Large intestine (tissue), 3 donors: ENCODE measurements around the gene SYNGR3. TPM values are rescaled to one million over a fixed set of nuclear protein-coding genes. Genes with fewer than 3 reads are reported as not detected.
"Not testable (repeated sequence)": the region's sequence is repeated elsewhere in the genome, so short reads cannot be mapped to it uniquely, and the experiment has no call there.

ENCODE experiments used
- DNase-seq, 2 donors: peaks; one replicate each; pipeline versions ENCODE4 v3.0.0 to v3.0.0-alpha.2; 2013
- H3K27ac ChIP-seq: one replicate; pipeline ENCODE4 v1.5.1; 2013; ENCODE audit warnings: low read length
- H3K27me3 ChIP-seq: 2 replicates; pipeline ENCODE4 v1.6.1; 2013; ENCODE audit warnings: low read length; ENCODE audit not compliant: control insufficient read depth, insufficient read depth
- H3K36me3 ChIP-seq: 2 replicates; pipeline ENCODE4 v1.6.1; 2013; ENCODE audit warnings: low read length; ENCODE audit not compliant: control insufficient read depth, insufficient read depth
- H3K4me1 ChIP-seq: one replicate; pipeline ENCODE4 v1.6.1; 2013; ENCODE audit warnings: low read length; ENCODE audit not compliant: control insufficient read depth, insufficient read depth
- H3K4me3 ChIP-seq: one replicate; pipeline ENCODE4 v1.5.1; 2013; ENCODE audit warnings: low read length
- H3K9me3 ChIP-seq: one replicate; pipeline ENCODE4 v1.6.1; 2013; ENCODE audit warnings: mild to moderate bottlenecking, low read depth, low read length, moderate library complexity; ENCODE audit not compliant: control insufficient read depth
- WGBS: methylation state at CpG from one replicate; pipeline ENCODE4 v1.1.5; 2013; ENCODE audit warnings: low lambda C conversion rate; ENCODE audit not compliant: insufficient coverage; 5-methylcytosine and 5-hydroxymethylcytosine counted together
- polyA plus RNA-seq: library from polyadenylated mRNA; unstranded; fragments of 120-200 nt; gene quantifications from one replicate; pipeline ENCODE4 v1.2.1, GENCODE V29; 2013

Gene SYNGR3
- polyA plus RNA-seq, 1 donor = 4.2 TPM

DNA sequence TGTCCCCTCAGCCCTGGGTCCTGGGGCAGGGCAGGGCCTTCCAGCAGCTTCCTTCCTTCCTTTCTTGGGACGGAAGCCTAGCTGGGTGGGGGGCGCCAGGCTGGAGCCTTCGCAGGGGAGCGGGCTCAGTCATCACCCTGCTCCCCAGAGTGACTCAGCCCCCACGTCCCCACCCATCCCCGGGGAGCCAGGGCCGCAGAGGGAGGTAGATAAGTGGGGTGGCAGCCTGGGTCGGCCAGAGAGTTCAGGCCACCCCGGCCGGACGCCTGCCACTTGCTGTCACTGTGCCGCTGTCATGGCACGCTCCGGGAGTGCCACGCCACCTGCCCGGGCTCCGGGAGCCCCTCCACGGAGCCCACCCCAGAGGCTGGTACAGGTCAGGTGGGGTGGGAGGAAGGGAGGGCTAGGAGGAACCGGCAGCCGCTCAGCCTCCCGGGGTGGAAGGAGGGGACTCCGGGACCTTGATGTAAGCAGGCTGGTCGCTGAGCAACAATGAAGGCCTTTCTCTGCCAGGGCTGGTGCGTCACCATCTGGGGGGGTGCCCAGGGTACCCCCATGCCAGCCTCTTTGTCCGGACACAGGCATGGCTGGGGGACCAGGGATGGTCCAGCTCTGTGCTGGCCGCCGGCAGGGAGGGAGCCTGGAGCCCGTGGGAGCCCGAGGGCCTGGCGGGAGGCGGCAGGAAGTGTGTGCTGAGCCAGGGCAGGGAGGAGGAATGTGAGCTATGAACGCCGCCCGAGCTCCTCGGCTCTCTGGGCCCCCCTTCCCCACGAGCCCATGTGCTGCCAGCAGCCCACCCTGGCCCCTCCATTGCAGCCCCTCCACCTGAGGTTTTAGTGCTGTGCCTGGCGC, 43.5 kb downstream of the SYNGR3 start:
- Histone ChIP-seq H3K27me3 (peaks cover 4% of the 10 kb centered on the region), H3K4me1 (peaks cover 42% of the 10 kb centered on the region), H3K4me3 (peak overlapping the region; percentile 18), H3K36me3 (peaks cover 28% of the 10 kb centered on the region), H3K27ac (peak overlapping the region; percentile 72), H3K9me3 (peaks cover 12% of the 10 kb centered on the region)
- peak in 1 of 2 donors; percentile 46 for DNase-seq
- WGBS = no CpG with 5 or more reads among the region's 37 CpGs

DNA sequence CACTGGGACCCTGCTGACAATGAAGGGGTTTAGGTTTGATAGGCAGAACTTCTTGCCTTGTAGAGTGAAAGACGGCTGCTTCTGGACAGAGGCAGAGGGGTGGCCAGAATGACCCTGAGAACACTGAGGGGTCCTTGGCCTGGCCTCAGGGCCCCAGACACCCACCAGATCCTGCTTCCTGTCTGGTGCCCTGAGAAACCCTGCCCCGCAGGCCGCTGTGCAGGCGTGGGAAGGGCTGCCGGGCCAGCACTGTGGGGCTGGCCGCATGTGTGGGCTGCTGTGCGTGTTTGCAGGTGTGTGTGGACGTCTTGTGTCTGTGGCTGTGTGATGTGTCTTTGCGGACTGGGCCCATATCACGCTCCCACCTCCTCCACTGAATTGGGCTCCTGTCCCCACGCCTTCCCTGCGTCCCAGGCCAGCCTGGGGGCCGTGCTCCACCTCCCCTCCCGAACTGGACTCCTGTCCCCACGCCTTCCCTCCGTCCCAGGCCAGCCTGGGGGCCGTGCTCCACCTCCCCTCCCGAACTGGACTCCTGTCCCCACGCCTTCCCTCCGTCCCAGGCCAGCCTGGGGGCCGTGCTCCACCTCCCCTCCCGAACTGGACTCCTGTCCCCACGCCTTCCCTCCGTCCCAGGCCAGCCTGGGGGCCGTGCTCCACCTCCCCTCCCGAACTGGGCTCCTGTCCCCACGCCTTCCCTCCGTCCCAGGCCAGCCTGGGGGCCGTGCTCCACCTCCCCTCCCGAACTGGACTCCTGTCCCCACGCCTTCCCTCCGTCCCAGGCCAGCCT, 44.3 kb downstream of the SYNGR3 start:
- Histone ChIP-seq H3K36me3 (peaks cover 31% of the 10 kb centered on the region), H3K9me3 (peaks cover 12% of the 10 kb centered on the region), H3K4me3 (peak overlapping the region; percentile 18), H3K4me1 (peaks cover 44% of the 10 kb centered on the region), H3K27ac (peak overlapping the region; percentile 72)
- no CpG with 5 or more reads among the region's 32 CpGs for WGBS
- not testable (repeated sequence) for DNase-seq, H3K27me3 ChIP-seq

DNA sequence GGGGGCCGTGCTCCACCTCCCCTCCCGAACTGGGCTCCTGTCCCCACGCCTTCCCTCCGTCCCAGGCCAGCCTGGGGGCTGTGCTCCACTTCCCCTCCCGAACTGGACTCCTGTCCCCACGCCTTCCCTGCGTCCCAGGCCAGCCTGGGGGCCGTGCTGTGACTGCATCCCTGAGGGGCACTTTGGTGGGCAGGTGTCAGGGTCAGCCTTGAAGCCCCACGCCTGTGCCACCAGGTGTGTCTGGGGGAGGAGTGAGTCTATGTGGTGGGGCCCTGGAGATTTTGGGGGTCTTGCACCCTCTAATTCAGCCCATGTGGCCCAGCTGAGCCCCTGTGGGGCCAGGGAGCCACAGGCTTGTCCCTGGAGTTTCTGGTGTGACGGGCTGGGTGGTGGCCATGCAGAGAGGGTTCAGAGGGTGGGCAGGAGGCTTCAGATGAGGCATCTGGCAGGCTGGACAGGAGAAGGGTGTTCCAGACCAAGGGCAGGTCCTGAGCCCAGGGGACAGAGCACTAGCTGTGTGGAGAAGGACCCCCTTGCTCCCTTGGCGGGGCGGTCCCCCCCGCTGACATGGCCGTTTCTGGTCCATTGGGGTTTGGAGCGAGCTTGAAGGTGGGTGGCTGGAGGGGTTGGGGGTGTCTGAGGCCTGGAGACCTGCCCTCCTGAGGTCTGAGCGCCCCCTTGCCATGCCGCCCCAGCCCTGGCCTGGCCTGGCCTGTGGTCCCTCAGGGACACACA, 45.1 kb downstream of the SYNGR3 start:
- Histone ChIP-seq H3K36me3 (peaks cover 30% of the 10 kb centered on the region), H3K27me3 (no peaks in the 10 kb centered on the region), H3K27ac (peak overlapping the region; percentile 40), H3K4me1 (peaks cover 52% of the 10 kb centered on the region), H3K4me3 (no peak overlapping the region), H3K9me3 (peaks cover 12% of the 10 kb centered on the region)
- WGBS = no CpG with 5 or more reads among the region's 17 CpGs
- no peak for DNase-seq

DNA sequence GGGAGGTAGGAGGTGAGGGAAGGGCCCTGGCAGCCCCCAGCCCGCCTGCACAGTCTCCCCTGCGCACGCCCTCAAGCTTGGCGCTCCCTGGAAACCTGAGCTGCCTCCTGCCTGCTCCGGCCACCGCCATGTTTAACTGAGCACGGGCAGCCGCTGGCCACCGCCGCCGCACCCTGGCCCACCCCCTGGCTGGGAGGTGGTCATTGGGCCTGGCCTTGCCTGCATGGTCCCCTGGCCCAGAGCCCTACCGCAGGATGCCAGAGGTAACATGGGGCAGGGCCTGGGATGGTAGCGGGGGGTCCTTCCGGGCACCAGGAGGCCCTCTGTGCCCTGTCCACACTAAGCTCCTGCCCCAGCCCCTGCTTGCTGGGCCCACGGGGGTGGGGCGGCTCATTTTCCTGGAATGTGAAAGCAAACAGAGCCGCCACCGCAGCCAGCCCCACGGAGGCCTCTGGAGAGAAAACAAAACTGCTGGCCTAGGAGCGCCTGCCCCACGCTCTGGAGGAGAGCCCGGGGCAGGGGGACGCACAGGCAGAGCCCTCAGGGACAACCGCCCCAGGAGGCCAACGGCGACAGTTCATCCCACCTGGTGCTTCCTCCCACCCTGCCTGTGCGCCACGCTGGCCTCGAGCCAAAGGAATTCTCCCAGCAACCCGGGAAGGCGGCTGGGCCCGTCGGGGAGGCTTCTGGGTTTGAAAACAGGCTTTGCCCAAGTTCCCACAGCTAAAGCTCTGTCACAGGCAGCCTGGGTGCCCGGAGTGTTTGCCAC, 45.8 kb downstream of the SYNGR3 start:
- peaks cover 26% of the 10 kb centered on the region for H3K36me3 ChIP-seq

DNA sequence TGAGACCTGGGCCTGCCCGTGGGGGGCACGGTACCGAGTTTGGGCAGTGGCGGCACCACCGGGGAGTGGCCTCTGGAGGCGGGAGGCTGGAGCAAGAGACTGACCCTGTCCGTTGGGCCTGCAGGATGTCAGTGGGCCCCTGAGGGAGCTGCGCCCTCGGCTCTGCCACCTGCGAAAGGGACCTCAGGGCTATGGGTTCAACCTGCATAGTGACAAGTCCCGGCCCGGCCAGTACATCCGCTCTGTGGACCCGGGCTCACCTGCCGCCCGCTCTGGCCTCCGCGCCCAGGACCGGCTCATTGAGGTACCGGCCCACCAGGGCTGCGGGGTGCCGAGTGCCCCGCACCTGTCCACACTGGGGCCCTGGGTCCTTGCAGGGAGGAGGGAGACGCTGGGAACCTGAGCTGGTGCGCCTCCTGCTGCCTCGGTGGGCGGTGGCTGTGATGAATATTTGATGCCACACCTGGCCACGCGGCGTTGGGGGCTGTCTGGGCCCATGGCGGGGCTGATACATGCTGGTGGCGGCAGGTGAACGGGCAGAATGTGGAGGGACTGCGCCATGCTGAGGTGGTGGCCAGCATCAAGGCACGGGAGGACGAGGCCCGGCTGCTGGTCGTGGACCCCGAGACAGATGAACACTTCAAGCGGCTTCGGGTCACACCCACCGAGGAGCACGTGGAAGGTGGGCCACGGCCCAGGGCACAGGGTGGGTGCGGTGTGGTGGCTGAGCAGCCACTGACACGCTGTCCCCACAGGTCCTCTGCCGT, 46.6 kb downstream of the SYNGR3 start:
- Histone ChIP-seq H3K4me3 (no peak overlapping the region), H3K36me3 (peaks cover 27% of the 10 kb centered on the region)

More for the DNA sequence above, 45.8 kb downstream of the SYNGR3 start:
- Histone ChIP-seq H3K4me3 (no peak overlapping the region), H3K9me3 (peaks cover 12% of the 10 kb centered on the region), H3K27me3 (no peaks in the 10 kb centered on the region), H3K4me1 (peaks cover 59% of the 10 kb centered on the region), H3K27ac (peak overlapping the region; percentile 40)
- peak in 1 of 2 donors; percentile 60 for DNase-seq
- no CpG with 5 or more reads among the region's 34 CpGs for WGBS

DNA sequence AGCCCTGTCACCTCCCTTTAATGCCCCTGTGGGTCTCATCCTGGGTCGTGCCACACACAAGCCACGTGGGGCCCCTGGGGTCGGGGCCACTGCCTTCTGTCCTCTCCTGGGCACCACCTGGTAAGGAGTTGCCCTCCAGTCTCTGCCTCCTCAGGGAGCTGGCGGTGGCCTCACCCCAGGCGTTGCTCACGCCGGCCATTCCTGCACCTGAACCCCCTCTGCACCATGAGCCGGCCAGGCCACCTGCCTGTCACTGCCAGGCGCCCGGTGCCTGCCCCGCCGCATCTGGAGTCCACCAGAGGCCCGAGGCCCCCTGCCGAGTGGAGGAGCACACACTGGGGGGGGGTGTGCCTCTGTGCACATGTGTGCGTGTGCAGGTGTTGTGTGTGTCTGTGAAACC, 47.3 kb downstream of the SYNGR3 start:
- Histone ChIP-seq H3K9me3 (peaks cover 12% of the 10 kb centered on the region), H3K4me1 (peaks cover 62% of the 10 kb centered on the region), H3K27ac (peak overlapping the region; percentile 77), H3K36me3 (peaks cover 29% of the 10 kb centered on the region), H3K4me3 (no peak overlapping the region), H3K27me3 (no peaks in the 10 kb centered on the region)
- DNase-seq = no peak
- no CpG with 5 or more reads among the region's 15 CpGs for WGBS

More for the DNA sequence above, 46.6 kb downstream of the SYNGR3 start:
- DNase-seq = no peak
- Histone ChIP-seq H3K9me3 (peaks cover 12% of the 10 kb centered on the region), H3K27ac (peak overlapping the region; percentile 40), H3K4me1 (peaks cover 59% of the 10 kb centered on the region), H3K27me3 (no peaks in the 10 kb centered on the region)
- WGBS = no CpG with 5 or more reads among the region's 47 CpGs

DNA sequence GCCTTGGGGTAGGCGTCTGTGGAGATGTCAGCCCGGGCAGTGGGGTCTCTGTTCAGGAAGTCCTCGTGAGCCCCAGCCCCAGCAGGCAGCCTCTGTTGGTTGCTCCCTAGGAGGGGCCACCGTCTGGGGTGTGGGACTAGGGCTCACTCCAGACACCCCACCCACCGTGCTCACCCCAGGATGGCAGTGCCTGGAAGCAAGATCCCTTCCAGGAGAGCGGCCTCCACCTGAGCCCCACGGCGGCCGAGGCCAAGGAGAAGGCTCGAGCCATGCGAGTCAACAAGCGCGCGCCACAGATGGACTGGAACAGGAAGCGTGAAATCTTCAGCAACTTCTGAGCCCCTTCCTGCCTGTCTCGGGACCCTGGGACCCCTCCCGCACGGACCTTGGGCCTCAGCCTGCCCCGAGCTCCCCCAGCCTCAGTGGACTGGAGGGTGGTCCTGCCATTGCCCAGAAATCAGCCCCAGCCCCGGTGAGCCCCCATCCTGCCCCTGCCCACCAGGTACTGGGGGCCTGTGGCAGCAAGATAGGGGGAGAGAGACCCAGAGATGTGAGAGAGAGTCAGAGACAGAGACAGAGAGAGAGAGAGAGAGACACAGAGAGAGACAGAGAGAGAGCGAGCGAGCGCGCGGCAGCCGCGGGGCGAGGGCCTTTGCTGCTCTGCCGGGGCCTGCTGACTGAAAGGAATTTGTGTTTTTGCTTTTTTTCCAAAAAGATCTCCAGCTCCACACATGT, 48.0 kb downstream of the SYNGR3 start:
- Histone ChIP-seq H3K36me3 (peaks cover 27% of the 10 kb centered on the region), H3K9me3 (peaks cover 12% of the 10 kb centered on the region), H3K4me3 (no peak overlapping the region), H3K4me1 (peaks cover 65% of the 10 kb centered on the region), H3K27ac (peak overlapping the region; percentile 77), H3K27me3 (no peaks in the 10 kb centered on the region)
- WGBS = 93% methylated on average over 5 of the region's 29 CpGs
- no peak for DNase-seq

DNA sequence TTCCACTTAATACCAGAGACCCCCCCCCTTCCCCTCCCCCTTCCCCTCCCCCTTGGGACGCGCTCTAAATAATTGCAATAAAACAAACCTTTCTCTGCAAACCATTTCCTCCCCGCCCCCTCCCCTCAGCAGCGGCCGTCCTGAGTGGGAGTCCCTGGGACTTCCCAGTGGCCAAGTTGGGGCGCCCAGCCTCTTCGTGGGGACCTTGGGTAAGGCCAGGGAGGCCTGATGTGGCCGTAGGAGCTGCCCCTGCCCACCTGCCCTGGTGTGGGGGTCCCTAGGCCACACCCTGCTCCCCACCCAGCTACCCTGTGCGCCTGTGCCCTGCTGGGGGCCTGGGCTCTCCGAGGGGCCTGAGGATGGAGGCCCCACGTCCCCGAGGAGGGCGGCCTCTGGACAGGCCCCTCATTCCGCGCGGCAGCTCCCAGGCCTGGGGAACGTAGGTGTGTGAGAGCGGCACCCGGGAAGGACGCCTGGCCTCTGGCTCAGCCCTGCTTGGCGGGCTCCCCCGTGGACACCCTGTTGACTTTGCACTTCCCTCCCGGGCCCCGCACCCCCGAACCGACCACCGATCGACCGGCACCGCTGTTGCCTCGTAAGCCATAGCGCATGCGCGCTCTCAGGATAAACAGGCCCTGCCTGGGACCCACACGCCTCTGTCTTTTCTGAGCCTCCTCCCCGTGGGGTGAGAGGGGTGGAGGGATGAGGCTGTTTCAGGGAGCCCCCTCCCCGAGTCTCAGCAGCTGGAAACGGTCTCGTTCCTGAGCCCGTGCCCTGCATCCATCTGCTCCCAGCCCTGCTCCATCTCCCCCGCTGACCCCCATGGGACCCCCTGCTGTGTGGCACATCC, 48.8 kb downstream of the SYNGR3 start:
- Histone ChIP-seq H3K36me3 (peaks cover 32% of the 10 kb centered on the region), H3K27ac (peak overlapping the region; percentile 79), H3K27me3 (no peaks in the 10 kb centered on the region), H3K4me1 (peaks cover 58% of the 10 kb centered on the region), H3K4me3 (no peak overlapping the region), H3K9me3 (peaks cover 12% of the 10 kb centered on the region)
- no CpG with 5 or more reads among the region's 41 CpGs for WGBS
- peak; percentile 41 to 43 for DNase-seq
